Right ventricle myocardium inferior (tissue), 1 donor: ENCODE data around the gene USP17L15. TPM values are rescaled to one million over a fixed set of nuclear protein-coding genes. Genes with fewer than 3 reads are reported as not detected.

Experiments
- total RNA-seq: library from RNA; stranded (reverse); fragmentation: NEBNext Ultra II Directional; extraction: Animal tissue kit (Norgen Biotek cat#: 25700); gene quantifications from one replicate; pipeline ENCODE4 v1.2.1, GENCODE V29; 2021
- donor health status: DM: no; HTN: yes; CAD: no; lungs with severe emphysema.

Gene USP17L15
- total RNA-seq, 1 donor from 2014 or later: not detected

Other genes with a start within 250 kb of the USP17L15 start
- not detected for gene FAM90A26, start 64.0 kb upstream of the USP17L15 start, total RNA-seq
- not detected for gene USP17L10, start 23.7 kb upstream of the USP17L15 start, total RNA-seq
- not detected for gene USP17L11, start 19.0 kb upstream of the USP17L15 start, total RNA-seq
- not detected for gene USP17L12, start 14.2 kb upstream of the USP17L15 start, total RNA-seq
- not detected for gene USP17L13, start 9.5 kb upstream of the USP17L15 start, total RNA-seq
- not detected for gene USP17L17, start 9.5 kb downstream of the USP17L15 start, total RNA-seq
- not detected for gene USP17L18, start 14.2 kb downstream of the USP17L15 start, total RNA-seq
- gene USP17L19, start 19.0 kb downstream of the USP17L15 start, total RNA-seq: not detected
- not detected for gene USP17L20, start 23.7 kb downstream of the USP17L15 start, total RNA-seq
- not detected for gene USP17L21, start 28.5 kb downstream of the USP17L15 start, total RNA-seq
- not detected for gene USP17L22, start 33.2 kb downstream of the USP17L15 start, total RNA-seq
- gene USP17L24, start 90.8 kb downstream of the USP17L15 start, total RNA-seq: not detected
- not detected for gene USP17L25, start 95.5 kb downstream of the USP17L15 start, total RNA-seq
- not detected for gene USP17L26, start 100.3 kb downstream of the USP17L15 start, total RNA-seq
- gene USP17L5, start 105.0 kb downstream of the USP17L15 start, total RNA-seq: not detected
- not detected for gene USP17L27, start 109.8 kb downstream of the USP17L15 start, total RNA-seq
- not detected for gene USP17L28, start 114.5 kb downstream of the USP17L15 start, total RNA-seq
- not detected for gene USP17L29, start 119.3 kb downstream of the USP17L15 start, total RNA-seq
- gene USP17L30, start 128.7 kb downstream of the USP17L15 start, total RNA-seq: not detected
- not detected for gene DEFB131A, start 210.0 kb downstream of the USP17L15 start, total RNA-seq